Body of pancreas (tissue), 4 donors: ENCODE measurements around the gene ZYG11A.

ENCODE experiments used
- POLR2A ChIP-seq, 3 donors: fragments of 450-650 bp; IDR thresholded peaks; one replicate each; pipeline ENCODE4 v1.6.1; 2016; ENCODE audit warnings: antibody characterized with exemption in 3 of 3, mild to moderate bottlenecking in 2 of 3
- TF ChIP-seq, protein P1 (sequence below), 7 experiments: fragments of 450-650 bp in 4 of 7; fragments of 200-600 bp in 3 of 7; sonication (generic) in 3 of 7; IDR thresholded peaks; one replicate each; pipeline ENCODE4 v1.5.1; 2016 to 2019; ENCODE audit warnings: antibody characterized with exemption in 7 of 7

DNA sequence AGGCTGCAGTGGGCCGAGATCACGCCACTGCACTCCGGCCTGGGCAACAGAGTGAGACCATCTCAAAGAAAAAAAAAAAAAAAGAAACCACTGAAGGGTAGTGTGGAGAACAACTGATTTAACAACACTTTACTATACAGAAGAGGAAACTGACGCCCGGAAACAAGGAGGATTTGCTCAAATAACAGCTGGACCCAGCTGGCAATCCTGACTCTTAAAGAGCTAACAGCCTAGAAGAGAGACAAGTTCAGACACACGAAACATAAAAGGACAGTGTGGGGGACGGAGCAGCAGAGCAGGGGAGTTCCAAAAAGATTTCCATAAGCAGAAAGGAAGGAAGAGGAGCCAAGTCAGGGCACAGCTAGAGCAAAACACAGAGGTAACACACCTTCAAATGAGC, 74.6 kb downstream of the ZYG11A start:
- TF ChIP-seq, protein P1, sequence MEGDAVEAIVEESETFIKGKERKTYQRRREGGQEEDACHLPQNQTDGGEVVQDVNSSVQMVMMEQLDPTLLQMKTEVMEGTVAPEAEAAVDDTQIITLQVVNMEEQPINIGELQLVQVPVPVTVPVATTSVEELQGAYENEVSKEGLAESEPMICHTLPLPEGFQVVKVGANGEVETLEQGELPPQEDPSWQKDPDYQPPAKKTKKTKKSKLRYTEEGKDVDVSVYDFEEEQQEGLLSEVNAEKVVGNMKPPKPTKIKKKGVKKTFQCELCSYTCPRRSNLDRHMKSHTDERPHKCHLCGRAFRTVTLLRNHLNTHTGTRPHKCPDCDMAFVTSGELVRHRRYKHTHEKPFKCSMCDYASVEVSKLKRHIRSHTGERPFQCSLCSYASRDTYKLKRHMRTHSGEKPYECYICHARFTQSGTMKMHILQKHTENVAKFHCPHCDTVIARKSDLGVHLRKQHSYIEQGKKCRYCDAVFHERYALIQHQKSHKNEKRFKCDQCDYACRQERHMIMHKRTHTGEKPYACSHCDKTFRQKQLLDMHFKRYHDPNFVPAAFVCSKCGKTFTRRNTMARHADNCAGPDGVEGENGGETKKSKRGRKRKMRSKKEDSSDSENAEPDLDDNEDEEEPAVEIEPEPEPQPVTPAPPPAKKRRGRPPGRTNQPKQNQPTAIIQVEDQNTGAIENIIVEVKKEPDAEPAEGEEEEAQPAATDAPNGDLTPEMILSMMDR (IDR thresholded peaks at IDR 0.05): no peak
- TF ChIP-seq POLR2A (IDR thresholded peaks at IDR 0.05): no peak
